ENCODE data around the gene GUCY2C. TPM values are rescaled to one million over a fixed set of nuclear protein-coding genes. Genes with fewer than 3 reads are reported as not detected.

Gene GUCY2C
- total and polyA plus RNA-seq, 2 donors (not counting 1 experiment from before 2014, with no cell fraction given) = 0.28 to 0.37 TPM

DNA sequence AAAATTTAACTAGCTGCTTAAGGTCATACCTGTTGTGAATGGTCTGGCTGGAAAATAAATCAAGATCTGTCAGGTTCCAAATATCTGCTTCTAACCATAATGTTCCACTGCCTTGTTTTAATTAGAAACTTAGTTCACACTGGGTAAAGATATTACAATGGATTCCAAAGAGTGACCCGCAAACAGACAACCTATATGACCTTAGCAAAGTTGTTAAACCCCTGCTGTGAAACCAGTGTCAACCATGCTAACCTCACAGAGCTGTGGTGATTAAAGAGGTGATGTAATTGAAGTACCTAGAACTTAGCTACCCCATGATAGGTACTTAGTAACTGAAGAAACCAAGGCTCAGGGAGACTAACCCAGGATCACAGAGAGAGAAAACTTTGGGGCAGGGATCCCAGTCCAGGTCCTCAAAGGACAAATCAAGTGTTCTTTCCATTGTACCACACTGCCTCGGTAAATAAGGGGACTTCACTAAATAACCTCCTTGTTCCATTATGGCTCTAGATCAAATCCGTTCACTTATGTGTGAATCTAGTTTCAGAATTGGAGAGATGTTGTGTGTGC is 2.2 kb downstream of the GUCY2C start:
- DNase-seq (no peak), ATAC-seq (ENCODE audit: low read depth) (no peak)
- TF ChIP-seq, protein P1, sequence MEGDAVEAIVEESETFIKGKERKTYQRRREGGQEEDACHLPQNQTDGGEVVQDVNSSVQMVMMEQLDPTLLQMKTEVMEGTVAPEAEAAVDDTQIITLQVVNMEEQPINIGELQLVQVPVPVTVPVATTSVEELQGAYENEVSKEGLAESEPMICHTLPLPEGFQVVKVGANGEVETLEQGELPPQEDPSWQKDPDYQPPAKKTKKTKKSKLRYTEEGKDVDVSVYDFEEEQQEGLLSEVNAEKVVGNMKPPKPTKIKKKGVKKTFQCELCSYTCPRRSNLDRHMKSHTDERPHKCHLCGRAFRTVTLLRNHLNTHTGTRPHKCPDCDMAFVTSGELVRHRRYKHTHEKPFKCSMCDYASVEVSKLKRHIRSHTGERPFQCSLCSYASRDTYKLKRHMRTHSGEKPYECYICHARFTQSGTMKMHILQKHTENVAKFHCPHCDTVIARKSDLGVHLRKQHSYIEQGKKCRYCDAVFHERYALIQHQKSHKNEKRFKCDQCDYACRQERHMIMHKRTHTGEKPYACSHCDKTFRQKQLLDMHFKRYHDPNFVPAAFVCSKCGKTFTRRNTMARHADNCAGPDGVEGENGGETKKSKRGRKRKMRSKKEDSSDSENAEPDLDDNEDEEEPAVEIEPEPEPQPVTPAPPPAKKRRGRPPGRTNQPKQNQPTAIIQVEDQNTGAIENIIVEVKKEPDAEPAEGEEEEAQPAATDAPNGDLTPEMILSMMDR (IDR thresholded peaks at IDR 0.05) = no peak
- no peak for TF ChIP-seq EZH2 (IDR thresholded peaks at IDR 0.05; ENCODE audit: borderline replicate concordance, insufficient read depth, low read depth, low read length, poor library complexity, severe bottlenecking)
- Histone ChIP-seq H3K79me2 (ENCODE audit: control insufficient read depth, insufficient read depth, low read length) (no peaks in the 10 kb centered on the region), H3K27ac (ENCODE audit: low read length in 2 of 2) (no peak overlapping the region), H3K36me3 (replicated peaks in 1 of 2; ENCODE audit: control extremely low read depth in 1 of 2, control insufficient read depth in 1 of 2, extremely low read depth in 1 of 2, insufficient read depth in 2 of 2, low read length in 1 of 2) (no peaks in the 10 kb centered on the region), H3K4me2 (replicated peaks; ENCODE audit: low read depth, low read length, poor library complexity, severe bottlenecking) (no peak overlapping the region), H2AFZ (ENCODE audit: insufficient read depth, low read depth, low read length, poor library complexity, severe bottlenecking) (no peak overlapping the region), H3K4me3 (ENCODE audit: control extremely low read depth in 1 of 5, extremely low read depth in 1 of 5, insufficient read depth in 1 of 5, low read depth in 2 of 5, low read length in 4 of 5) (no peak overlapping the region), H4K20me1 (ENCODE audit: control insufficient read depth, insufficient read depth, low read length, poor library complexity, severe bottlenecking) (no peaks in the 10 kb centered on the region), H3K27me3 (replicated peaks in 1 of 4; ENCODE audit: control extremely low read depth in 1 of 4, control insufficient read depth in 3 of 4, insufficient read depth in 4 of 4, low read length in 3 of 4) (peaks cover 0 to 2% (median 0%) of the 10 kb centered on the region in 4 experiments), H3K9ac (ENCODE audit: low read length) (no peak overlapping the region), H3K4me1 (ENCODE audit: control insufficient read depth in 2 of 2, insufficient read depth in 2 of 2, low read length in 2 of 2) (no peaks in the 10 kb centered on the region), H3K9me3 (ENCODE audit: control extremely low read depth in 1 of 3, control insufficient read depth in 2 of 3, insufficient read depth in 1 of 3, low read length in 2 of 3) (no peaks in the 10 kb centered on the region)
- WGBS (ENCODE audit: insufficient coverage) = no CpG with 5 or more reads among the region's 3 CpGs
- H3K4me3 Mint-ChIP-seq = no peak overlapping the region
- ChIA-PET CTCF (no interaction called here), POLR2A (no interaction called here)
- H3K9me3 Mint-ChIP-seq (ENCODE audit: insufficient read depth) = no peaks in the 10 kb centered on the region
- intact Hi-C loops (cut with micrococcal nuclease) = no loop called here
- H3K27me3 Mint-ChIP-seq = peaks cover 13% of the 10 kb centered on the region
- no peak overlapping the region for H3K27ac Mint-ChIP-seq
- H3K4me1 Mint-ChIP-seq = peaks cover 2% of the 10 kb centered on the region

DNA sequence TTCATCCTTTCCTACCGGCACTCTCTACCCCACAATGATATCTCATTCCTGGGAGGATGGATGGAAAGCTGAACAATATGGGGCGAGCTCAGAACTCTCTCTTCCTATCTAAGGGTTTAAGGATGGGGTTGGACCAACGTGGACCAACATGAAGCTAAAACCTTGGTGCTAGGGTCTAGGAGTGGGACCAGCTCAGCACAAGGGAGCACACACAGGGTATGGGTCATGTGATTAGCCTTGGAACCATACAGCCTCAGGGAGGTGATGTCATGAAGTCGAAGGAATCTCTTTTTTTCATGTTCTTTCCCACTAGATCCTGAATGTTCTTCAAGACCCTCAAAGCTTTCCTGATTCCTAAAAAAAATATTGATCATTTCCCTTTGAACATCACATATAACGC is 3.3 kb downstream of the GUCY2C start:
- no peak overlapping the region for H3K4me3 Mint-ChIP-seq
- ChIA-PET CTCF (no interaction called here), POLR2A (no interaction called here)
- Histone ChIP-seq H3K27me3 (replicated peaks in 1 of 4; ENCODE audit: control extremely low read depth in 1 of 4, control insufficient read depth in 3 of 4, insufficient read depth in 4 of 4, low read length in 3 of 4) (no peaks in the 10 kb centered on the region), H3K9me3 (ENCODE audit: control extremely low read depth in 1 of 3, control insufficient read depth in 2 of 3, insufficient read depth in 1 of 3, low read length in 2 of 3) (no peaks in the 10 kb centered on the region), H2AFZ (ENCODE audit: insufficient read depth, low read depth, low read length, poor library complexity, severe bottlenecking) (no peak overlapping the region), H3K79me2 (ENCODE audit: control insufficient read depth, insufficient read depth, low read length) (no peaks in the 10 kb centered on the region), H3K4me3 (ENCODE audit: control extremely low read depth in 1 of 5, extremely low read depth in 1 of 5, insufficient read depth in 1 of 5, low read depth in 2 of 5, low read length in 4 of 5) (no peak overlapping the region), H3K36me3 (replicated peaks in 1 of 2; ENCODE audit: control extremely low read depth in 1 of 2, control insufficient read depth in 1 of 2, extremely low read depth in 1 of 2, insufficient read depth in 2 of 2, low read length in 1 of 2) (no peaks in the 10 kb centered on the region), H3K9ac (ENCODE audit: low read length) (no peak overlapping the region), H3K4me1 (ENCODE audit: control insufficient read depth in 2 of 2, insufficient read depth in 2 of 2, low read length in 2 of 2) (no peaks in the 10 kb centered on the region), H3K4me2 (replicated peaks; ENCODE audit: low read depth, low read length, poor library complexity, severe bottlenecking) (no peak overlapping the region), H4K20me1 (ENCODE audit: control insufficient read depth, insufficient read depth, low read length, poor library complexity, severe bottlenecking) (no peaks in the 10 kb centered on the region), H3K27ac (ENCODE audit: low read length in 2 of 2) (no peak overlapping the region)
- intact Hi-C loops (cut with micrococcal nuclease) = no loop called here
- no peak overlapping the region for H3K27ac Mint-ChIP-seq
- no peak for ATAC-seq (ENCODE audit: low read depth)
- TF ChIP-seq, protein P1 (IDR thresholded peaks at IDR 0.05) = no peak
- no peak for TF ChIP-seq EZH2 (IDR thresholded peaks at IDR 0.05; ENCODE audit: borderline replicate concordance, insufficient read depth, low read depth, low read length, poor library complexity, severe bottlenecking)
- 60% methylated on average over 1 of the region's 5 CpGs for WGBS (ENCODE audit: insufficient coverage)
- no peaks in the 10 kb centered on the region for H3K9me3 Mint-ChIP-seq (ENCODE audit: insufficient read depth)
- H3K4me1 Mint-ChIP-seq = peaks cover 2% of the 10 kb centered on the region
- DNase-seq = no peak
- H3K27me3 Mint-ChIP-seq = peaks cover 12% of the 10 kb centered on the region
